Measurements from ENCODE around the gene SPATA6L. TPM values are rescaled to one million over a fixed set of nuclear protein-coding genes. Genes with fewer than 3 reads are reported as not detected.
A peak's percentile ranks its signal among the peaks of the same experiment; 100 is the strongest.

Gene SPATA6L
- total and polyA plus RNA-seq, 10 of the 15 experiments (the other 5 are each of a cell fraction or from before 2014, with no cell fraction given), result 0.37 to 1.6 (median 0.91) TPM

- TF ChIP-seq ATF3 (IDR thresholded peaks at IDR 0.05; ENCODE audit: borderline replicate concordance, extremely low read depth, low read depth, low read length) (no peak), IRF3 (IDR thresholded peaks at IDR 0.05) (no peak; the same call in 1 of the 2 replicates), BMI1 (IDR thresholded peaks at IDR 0.05; ENCODE audit: borderline replicate concordance) (no peak), RELB (IDR thresholded peaks at IDR 0.05; ENCODE audit: low read depth) (peak; percentile 75), E2F4 (IDR thresholded peaks at IDR 0.05; ENCODE audit: low read depth, low read length) (no peak), ESRRA (IDR thresholded peaks at IDR 0.05; ENCODE audit: low read length) (no peak), DPF2 (IDR thresholded peaks at IDR 0.05) (peak; percentile 68; the same call in 1 of the 2 replicates), NR2F1 (conservative IDR thresholded peaks at IDR 0.05) (no peak), HSF1 (IDR thresholded peaks at IDR 0.05; ENCODE audit: low read depth, low read length) (no peak), CBX3 (IDR thresholded peaks at IDR 0.05; ENCODE audit: borderline replicate concordance, low read depth) (no peak), SUPT20H (IDR thresholded peaks at IDR 0.05; ENCODE audit: borderline replicate concordance, control insufficient read depth, low read depth, low read length) (no peak), CREM (IDR thresholded peaks at IDR 0.05; ENCODE audit: low read depth) (no peak; the same call in 1 of the 2 replicates), IRF5 (IDR thresholded peaks at IDR 0.05; ENCODE audit: borderline replicate concordance) (no peak), ZBTB33 (IDR thresholded peaks at IDR 0.05) (no peak), NFYB (IDR thresholded peaks at IDR 0.05; ENCODE audit: insufficient read depth, low read depth, low read length) (no peak), POLR2AphosphoS2 (IDR thresholded peaks at IDR 0.05; ENCODE audit: low read depth, low read length) (no peak), MXI1 (IDR thresholded peaks at IDR 0.05; ENCODE audit: low read depth, low read length) (peak; percentile 57; the same call in 1 of the 2 replicates)
Observed at GRCh38 chr9:4662108-4662988, 3.9 kb downstream of the SPATA6L start, which contains the start of gene PLPP6 (continued).

Measured in GM12878 (cell line).